Fibroblast of lung (primary cell): Measurements from ENCODE around the gene YIF1A.

Experiments
- EZH2 ChIP-seq: IDR thresholded peaks from 2 replicates; pipeline ENCODE4 v1.5.1; 2012; ENCODE audit warnings: low read length, control low read depth, mild to moderate bottlenecking; ENCODE audit errors: missing control alignments
- TF ChIP-seq, protein P1 (sequence below), 2 donors: IDR thresholded peaks in 1 of 2; conservative IDR thresholded peaks in 1 of 2; 1 replicate in 1 of 2; 2 replicates in 1 of 2; pipeline ENCODE4 v1.5.1; 2011 to 2012; ENCODE audit warnings: low read length in 2 of 2, control low read depth in 1 of 2, inconsistent platforms in 1 of 2, low read depth in 1 of 2, mild to moderate bottlenecking in 1 of 2

DNA sequence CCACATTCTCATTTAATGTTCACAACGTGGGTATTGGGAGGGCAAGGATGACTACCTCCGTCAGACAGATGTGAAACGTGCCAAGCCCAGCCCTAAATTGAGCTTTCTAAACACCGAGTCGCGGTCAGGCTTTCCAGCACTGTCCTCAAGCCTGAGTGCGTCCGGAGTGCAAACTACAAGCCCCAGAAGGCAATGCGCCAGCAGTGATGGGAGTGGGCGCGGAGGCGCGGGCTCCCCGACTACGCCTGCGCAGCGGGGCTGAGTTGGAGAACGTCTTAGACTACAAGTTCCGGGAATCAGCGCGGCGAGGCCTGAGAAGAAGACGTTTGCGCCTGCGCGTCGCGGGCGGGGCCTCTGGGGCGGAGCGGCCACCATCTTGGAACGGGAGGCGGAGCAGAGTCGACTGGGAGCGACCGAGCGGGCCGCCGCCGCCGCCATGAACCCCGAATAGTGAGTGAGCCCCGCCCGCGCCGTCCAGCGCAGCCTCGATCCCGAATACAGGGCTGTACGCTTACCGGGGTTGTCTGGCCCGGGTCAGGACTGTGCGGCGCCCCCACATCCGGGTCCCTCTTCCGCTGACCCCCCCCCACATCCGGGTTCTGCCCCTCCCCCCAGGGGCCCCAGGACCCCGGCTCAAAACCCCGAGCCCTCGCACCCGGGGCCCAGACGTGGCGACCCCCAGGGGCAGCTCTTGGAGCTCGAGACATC is 20.5 kb downstream of the YIF1A start, which contains the start of gene RAB1B:
- TF ChIP-seq, protein P1, sequence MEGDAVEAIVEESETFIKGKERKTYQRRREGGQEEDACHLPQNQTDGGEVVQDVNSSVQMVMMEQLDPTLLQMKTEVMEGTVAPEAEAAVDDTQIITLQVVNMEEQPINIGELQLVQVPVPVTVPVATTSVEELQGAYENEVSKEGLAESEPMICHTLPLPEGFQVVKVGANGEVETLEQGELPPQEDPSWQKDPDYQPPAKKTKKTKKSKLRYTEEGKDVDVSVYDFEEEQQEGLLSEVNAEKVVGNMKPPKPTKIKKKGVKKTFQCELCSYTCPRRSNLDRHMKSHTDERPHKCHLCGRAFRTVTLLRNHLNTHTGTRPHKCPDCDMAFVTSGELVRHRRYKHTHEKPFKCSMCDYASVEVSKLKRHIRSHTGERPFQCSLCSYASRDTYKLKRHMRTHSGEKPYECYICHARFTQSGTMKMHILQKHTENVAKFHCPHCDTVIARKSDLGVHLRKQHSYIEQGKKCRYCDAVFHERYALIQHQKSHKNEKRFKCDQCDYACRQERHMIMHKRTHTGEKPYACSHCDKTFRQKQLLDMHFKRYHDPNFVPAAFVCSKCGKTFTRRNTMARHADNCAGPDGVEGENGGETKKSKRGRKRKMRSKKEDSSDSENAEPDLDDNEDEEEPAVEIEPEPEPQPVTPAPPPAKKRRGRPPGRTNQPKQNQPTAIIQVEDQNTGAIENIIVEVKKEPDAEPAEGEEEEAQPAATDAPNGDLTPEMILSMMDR (conservative IDR thresholded peaks at IDR 0.05 in 1 of 2, IDR thresholded peaks at IDR 0.05 in 1 of 2; ENCODE audit: low read depth in 1 of 2, low read length in 2 of 2) = no peak
- TF ChIP-seq EZH2 = no peak
